NCI-H226 (cell line): ENCODE results near the gene GLI2.
A peak's percentile ranks its signal among the peaks of the same experiment; 100 is the strongest.

Experiments used
- DNase-seq: peaks from one replicate; pipeline ENCODE4 v3.0.0-alpha.2; 2015

Gene GLI2

DNA sequence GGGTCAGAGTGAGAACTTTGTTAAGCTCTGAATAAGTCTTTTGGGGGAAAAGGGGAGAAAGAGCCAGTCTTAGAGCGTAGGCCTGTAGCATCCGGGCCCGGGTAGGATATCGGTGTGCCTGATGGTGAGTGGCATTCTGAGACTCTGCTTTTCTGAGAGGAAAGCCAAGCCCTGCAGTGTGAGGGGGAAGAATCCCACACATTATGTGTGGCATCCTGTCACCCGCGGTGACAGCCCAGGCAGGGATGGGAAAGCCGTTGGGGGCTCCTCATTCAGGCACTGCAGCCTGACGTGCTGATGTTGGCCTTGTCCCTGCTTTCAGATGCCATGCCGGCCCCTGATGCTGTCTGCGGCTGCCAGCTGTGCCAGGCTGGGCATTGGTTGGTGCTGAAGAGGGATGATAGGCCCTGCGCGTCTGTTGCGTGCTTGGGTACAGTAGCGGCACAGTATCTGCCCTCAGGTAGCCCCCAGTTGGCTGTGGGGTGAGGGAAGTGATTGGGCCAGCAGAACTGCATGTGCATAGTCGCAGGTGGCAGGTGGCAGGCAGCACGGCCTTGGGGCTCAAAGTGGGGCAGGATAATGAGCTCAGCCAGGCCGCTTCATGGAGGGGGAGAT, 37.6 kb downstream of the GLI2 start:
- no peak for DNase-seq

DNA sequence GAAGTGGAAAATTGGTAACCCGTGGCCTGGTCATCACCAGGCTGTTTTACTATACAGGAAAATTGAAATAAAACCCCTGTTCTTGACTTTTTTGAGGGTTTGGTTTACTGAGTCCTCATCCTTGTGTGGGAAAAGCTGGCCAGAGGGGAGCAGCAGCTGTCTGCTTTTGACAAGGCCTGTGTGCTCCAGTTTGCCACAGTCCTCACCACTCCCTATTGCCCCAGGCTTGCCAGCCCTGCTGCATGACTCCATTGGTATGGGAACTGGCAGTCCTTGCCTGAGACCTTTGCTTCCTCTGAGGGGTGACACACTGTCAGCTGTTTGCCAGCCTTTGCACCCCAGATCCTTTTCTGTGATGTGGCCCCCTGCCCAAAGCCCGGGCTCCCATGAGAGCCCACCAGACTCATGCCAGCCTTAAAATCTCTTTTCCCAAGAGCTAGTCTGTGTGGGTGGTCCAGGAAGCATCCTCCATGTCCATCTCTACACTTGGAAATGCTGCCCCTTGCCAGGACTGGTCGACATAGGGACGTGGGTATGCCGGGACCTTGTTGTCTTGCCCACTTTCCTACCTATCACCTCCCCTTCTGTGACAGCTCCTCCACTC, 39.0 kb downstream of the GLI2 start:
- no peak for DNase-seq

DNA sequence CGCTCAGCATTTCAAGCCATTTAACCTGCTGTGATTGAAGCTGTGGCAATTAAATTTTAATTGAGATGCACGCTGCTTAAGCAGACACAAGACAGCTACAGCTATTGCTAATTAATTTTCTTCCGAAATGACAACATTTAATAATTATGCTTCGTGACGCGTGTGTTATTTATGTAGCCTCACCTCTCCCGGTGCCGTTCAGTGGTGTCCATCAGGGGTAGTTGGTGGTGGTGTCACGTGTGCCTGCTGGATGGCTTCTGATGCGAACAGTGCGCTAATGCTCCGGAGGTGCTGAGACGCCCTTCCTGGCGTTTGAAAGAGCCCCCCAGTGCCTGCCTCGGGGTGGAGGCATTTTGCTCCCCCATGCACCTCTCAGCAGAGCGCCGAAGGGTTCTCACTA, 39.5 kb downstream of the GLI2 start:
- no peak for DNase-seq

DNA sequence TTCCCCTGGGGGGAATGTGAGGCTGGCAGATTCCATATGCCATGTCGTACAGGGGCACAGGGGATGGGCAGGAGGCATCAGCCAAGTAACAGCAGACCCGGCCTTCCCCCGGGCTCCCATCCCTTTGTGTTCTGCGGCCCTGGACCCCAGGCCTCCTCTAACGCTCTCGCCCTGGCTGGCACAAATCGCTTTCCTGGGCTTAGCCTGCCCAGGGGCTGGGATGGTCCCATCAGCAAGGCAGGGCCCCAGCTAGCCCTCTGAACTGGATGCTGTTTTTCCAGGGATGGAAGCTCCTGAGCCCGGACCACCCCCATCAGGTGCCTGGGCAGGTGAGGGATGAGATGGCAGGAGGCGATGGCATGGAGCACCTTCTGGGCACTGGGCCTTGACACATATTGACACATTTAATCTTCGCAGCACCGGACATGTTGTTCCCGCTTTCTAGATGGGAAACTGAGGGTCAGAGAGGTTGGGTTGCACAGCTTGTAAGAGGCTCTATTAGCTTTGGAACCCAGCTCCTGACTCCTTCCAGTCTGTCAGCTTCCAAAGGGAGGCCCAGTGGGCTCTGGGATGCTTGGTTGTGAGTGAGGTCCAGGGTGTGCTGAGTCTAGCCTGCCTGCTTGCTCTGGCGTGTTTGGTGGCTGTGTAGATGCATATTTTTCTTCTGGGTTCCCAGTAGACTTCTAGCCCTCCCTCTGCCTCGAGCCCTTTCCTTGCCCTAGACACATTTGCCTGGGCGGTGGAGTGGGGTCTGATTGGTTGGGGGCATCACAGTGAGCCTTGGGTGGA, 40.3 kb downstream of the GLI2 start:
- DNase-seq: no peak

DNA sequence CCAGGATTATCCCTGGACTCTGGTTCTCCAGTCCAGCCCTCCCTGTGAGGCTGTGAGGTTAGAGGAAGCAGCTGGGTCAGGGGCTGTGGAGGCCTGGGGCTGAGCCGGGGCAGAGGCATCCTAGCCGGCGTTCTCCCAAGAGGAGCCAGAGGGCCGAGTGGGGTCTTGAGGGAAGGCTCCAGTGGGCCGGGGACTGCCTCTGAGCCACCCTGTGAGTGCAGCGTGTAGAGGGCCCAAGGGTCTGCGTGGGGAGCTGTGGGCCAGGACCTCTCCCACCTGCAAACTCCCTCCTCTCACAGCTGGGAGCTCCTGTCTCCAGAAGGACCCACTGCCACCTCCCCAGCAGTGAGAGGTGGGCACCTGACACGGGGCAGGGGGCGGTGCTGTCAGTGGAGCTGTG, 41.0 kb downstream of the GLI2 start:
- DNase-seq: no peak

DNA sequence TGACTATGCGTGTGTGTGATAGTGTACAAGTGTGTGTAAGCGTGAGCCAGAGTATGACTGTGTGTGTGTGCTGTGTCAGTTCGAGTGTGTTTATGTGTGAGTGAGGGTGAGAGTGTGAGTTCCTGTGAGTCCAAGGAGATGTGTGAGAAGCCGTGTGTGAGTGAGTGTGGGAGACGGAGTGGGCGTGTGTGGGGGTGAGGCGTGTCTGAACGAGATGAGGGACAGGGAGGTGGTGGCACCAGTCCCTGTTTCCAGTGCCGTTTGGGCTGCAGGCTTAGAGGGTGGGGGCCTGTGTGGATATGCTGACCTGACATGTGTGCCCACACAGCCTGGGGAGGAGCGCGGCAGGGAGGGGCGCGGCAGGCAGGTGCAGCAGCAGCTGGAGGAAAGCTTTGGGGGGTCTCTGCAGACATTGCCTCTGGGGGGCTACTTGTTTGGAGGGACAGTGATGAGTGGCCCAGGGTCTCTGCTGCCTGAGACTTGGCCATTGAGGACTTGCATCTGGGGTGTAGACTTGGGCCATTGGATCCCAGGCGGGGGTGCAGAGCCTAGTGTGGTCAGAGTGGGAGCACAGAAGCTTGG, 41.6 kb downstream of the GLI2 start:
- DNase-seq: no peak

DNA sequence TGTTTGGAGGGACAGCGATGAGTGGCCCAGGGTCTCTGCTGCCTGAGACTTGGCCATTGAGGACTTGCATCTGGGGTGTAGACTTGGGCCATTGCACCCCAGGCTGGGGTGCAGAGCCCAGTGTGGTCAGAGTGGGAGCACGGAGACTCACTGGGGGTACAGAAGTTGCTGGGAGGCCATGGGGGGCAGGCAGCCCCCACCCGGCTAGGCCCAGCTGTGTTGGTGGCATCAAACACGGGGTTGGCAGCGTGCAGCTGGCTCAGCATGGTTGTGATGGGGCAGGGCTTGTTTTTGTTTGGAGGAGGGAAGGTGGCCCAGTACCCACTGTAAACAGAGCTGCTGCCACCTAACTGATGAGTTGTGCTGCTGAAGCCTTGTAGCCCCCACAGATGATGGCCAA, 42.1 kb downstream of the GLI2 start:
- DNase-seq: no peak

DNA sequence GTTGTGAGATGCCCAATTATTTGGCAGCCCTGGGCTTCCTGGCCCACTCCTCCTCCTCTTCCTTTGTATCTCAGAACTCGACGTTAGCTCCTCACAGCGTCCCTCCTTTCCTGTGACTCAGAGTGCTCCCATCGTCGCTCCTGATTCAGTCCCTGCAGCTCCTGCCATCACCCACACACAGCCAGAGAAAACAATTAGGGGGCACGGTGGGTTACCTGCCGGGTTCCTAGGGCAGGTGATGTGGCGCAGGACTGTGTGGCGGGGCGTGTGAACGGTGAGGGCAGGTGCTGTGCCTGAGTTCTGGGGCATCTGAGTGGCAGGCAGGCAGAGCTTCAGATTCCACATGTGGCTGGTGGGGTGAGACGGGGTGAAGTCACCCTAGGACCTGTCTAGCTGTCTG, 42.6 kb downstream of the GLI2 start:
- no peak for DNase-seq

DNA sequence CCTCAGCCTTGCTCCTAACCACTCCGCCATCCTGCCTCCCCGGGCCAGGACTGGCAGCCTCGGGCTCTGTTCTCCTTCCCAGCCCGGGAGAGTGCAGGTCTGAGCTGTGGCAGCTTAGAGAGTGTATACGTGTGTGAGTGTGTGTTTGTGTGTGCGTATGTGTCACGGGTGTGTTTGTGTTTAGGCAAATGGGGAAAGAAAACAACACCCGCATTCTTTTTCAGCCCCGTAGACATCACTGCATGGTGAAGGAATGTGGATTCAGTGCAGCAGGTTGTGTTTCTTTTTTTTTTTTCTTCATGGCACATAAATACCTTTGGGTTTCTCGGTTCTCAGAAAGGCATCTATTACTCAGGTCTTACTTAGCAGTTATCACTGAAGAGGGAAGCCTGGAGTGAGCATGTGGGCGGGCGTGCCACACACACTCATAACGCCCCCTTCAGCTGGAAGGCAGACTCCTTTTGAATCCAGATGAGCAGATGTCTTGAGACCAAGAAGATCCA, 44.2 kb downstream of the GLI2 start:
- peak; percentile 93 for DNase-seq

DNA sequence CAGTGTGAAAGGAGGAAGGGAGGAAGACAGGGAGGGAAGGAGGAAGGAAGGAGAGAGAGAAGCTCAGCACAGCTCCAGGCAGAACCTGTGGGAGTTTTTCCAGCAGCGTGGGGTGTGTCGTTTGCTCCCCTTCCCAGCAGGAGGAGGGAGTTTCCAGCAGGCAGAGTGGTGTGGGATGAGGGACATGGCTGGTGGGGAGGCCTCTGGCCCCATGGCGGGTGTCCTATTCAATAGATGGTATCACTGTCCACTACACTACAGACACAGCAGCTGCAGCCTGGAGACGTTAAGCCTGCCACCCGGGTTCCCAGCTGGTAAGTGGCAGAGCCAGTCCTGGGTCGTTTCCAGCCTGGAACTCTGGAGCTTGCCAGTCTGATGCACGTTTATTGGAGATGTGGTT, 44.7 kb downstream of the GLI2 start:
- DNase-seq: peak; percentile 59

DNA sequence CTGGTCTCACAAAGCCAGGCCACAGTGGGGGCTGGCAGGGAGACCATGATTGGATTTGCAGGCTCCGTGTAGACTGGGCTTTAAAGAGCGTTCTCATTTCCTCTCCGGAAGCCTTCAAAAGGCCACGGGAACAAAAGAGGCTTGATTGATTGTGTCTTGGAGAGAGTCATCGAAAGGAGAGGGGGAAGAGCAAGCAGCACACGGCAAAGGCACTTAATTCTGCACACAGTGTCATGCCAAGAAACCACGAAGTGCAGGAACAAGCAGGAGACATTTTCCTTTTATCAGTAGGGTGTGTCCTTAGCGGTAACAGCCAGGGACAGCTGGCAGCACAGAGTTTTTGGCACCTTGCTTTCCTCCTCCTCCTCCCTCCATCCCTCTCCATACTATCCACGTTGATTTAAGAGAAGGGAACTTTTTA, 47.7 kb downstream of the GLI2 start:
- DNase-seq: no peak

DNA sequence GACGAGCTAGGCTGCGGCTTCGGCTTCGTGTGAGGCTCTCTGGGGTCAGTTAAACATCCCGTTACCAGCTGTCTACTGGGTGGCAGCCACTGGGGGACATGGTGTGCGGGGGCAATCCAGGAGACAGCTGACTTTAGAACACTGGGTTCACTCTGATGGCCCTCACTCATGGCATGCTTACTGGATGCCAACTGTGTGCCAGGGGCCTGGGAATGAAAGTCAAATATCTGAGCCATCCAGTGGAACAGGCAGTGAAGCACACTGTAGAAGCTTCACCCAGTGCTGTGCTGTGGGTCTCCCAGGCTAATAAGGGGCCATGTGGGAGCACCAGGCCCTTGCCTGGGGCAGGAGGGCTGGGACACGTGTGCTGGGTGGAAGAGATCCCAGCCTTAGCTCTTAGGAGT, 48.3 kb downstream of the GLI2 start:
- no peak for DNase-seq
